Measurements from ENCODE around the gene IFNA1. TPM values are rescaled to one million over a fixed set of nuclear protein-coding genes. Genes with fewer than 3 reads are reported as not detected.
A peak's percentile ranks its signal among the peaks of the same experiment; 100 is the strongest.

Gene IFNA1
- total and polyA plus RNA-seq, 2 donors (not counting 1 experiment from before 2014, with no cell fraction given), result not detected

GRCh38 chr9:21452681-21453080 lies 12.4 kb downstream of the IFNA1 start:
- Histone ChIP-seq H3K9me3 (ENCODE audit: control insufficient read depth, insufficient read depth, low read depth, low read length) (no peaks in the 10 kb centered on the region), H3K27me3 (ENCODE audit: control insufficient read depth, insufficient read depth, low read length) (no peaks in the 10 kb centered on the region), H3K4me1 (ENCODE audit: control insufficient read depth, extremely low read depth, insufficient read depth, low read length) (no peaks in the 10 kb centered on the region), H3K79me2 (ENCODE audit: control insufficient read depth, insufficient read depth, low read length) (no peaks in the 10 kb centered on the region), H3K4me3 (replicated peaks in 1 of 4; ENCODE audit: control extremely low read depth in 1 of 4, insufficient read depth in 1 of 4, low read depth in 3 of 4, low read length in 4 of 4) (no peak overlapping the region), H3K4me2 (ENCODE audit: extremely low read depth, insufficient read depth, low read length) (no peak overlapping the region), H3K9ac (ENCODE audit: insufficient read depth, low read length) (no peak overlapping the region), H4K20me1 (ENCODE audit: control insufficient read depth, extremely low read depth, insufficient read depth, low read length) (no peaks in the 10 kb centered on the region), H3K36me3 (ENCODE audit: control insufficient read depth, insufficient read depth, low read length) (peaks cover 3% of the 10 kb centered on the region), H2AFZ (ENCODE audit: low read length) (no peak overlapping the region), H3K27ac (ENCODE audit: insufficient read depth, low read length) (no peak overlapping the region)
- DNase-seq (ENCODE audit: low read depth in 2 of 2), result no peak
- TF ChIP-seq EZH2 (IDR thresholded peaks at IDR 0.05; ENCODE audit: low read length, missing control alignments), result no peak
- no peak for TF ChIP-seq CTCF (conservative IDR thresholded peaks at IDR 0.05 in 1 of 2, IDR thresholded peaks at IDR 0.05 in 1 of 2; ENCODE audit: low read depth in 1 of 2, low read length in 2 of 2)

GRCh38 chr9:21454149-21454548 lies 13.9 kb downstream of the IFNA1 start:
- DNase-seq (ENCODE audit: low read depth in 2 of 2), result peak; percentile 43 to 71
- Histone ChIP-seq H3K9me3 (ENCODE audit: control insufficient read depth, insufficient read depth, low read depth, low read length) (no peaks in the 10 kb centered on the region), H3K9ac (ENCODE audit: insufficient read depth, low read length) (no peak overlapping the region), H4K20me1 (ENCODE audit: control insufficient read depth, extremely low read depth, insufficient read depth, low read length) (no peaks in the 10 kb centered on the region), H3K4me3 (replicated peaks in 1 of 4; ENCODE audit: control extremely low read depth in 1 of 4, insufficient read depth in 1 of 4, low read depth in 3 of 4, low read length in 4 of 4) (no peak overlapping the region), H3K36me3 (ENCODE audit: control insufficient read depth, insufficient read depth, low read length) (peaks cover 3% of the 10 kb centered on the region), H3K27me3 (ENCODE audit: control insufficient read depth, insufficient read depth, low read length) (no peaks in the 10 kb centered on the region), H2AFZ (ENCODE audit: low read length) (no peak overlapping the region), H3K79me2 (ENCODE audit: control insufficient read depth, insufficient read depth, low read length) (no peaks in the 10 kb centered on the region), H3K4me2 (ENCODE audit: extremely low read depth, insufficient read depth, low read length) (no peak overlapping the region), H3K4me1 (ENCODE audit: control insufficient read depth, extremely low read depth, insufficient read depth, low read length) (no peaks in the 10 kb centered on the region), H3K27ac (ENCODE audit: insufficient read depth, low read length) (no peak overlapping the region)
- TF ChIP-seq CTCF (conservative IDR thresholded peaks at IDR 0.05 in 1 of 2, IDR thresholded peaks at IDR 0.05 in 1 of 2; ENCODE audit: low read depth in 1 of 2, low read length in 2 of 2) (no peak), EZH2 (IDR thresholded peaks at IDR 0.05; ENCODE audit: low read length, missing control alignments) (no peak)

GRCh38 chr9:21455320-21455719 lies 15.1 kb downstream of the IFNA1 start:
- Histone ChIP-seq H3K79me2 (ENCODE audit: control insufficient read depth, insufficient read depth, low read length) (no peaks in the 10 kb centered on the region), H3K27me3 (ENCODE audit: control insufficient read depth, insufficient read depth, low read length) (no peaks in the 10 kb centered on the region), H3K9ac (ENCODE audit: insufficient read depth, low read length) (no peak overlapping the region), H2AFZ (ENCODE audit: low read length) (no peak overlapping the region), H3K4me1 (ENCODE audit: control insufficient read depth, extremely low read depth, insufficient read depth, low read length) (no peaks in the 10 kb centered on the region), H3K4me2 (ENCODE audit: extremely low read depth, insufficient read depth, low read length) (no peak overlapping the region), H3K36me3 (ENCODE audit: control insufficient read depth, insufficient read depth, low read length) (peaks cover 3% of the 10 kb centered on the region), H3K9me3 (ENCODE audit: control insufficient read depth, insufficient read depth, low read depth, low read length) (no peaks in the 10 kb centered on the region), H3K4me3 (replicated peaks in 1 of 4; ENCODE audit: control extremely low read depth in 1 of 4, insufficient read depth in 1 of 4, low read depth in 3 of 4, low read length in 4 of 4) (no peak overlapping the region), H4K20me1 (ENCODE audit: control insufficient read depth, extremely low read depth, insufficient read depth, low read length) (no peaks in the 10 kb centered on the region), H3K27ac (ENCODE audit: insufficient read depth, low read length) (no peak overlapping the region)
- peak in 1 of 2 donors; percentile 14 for DNase-seq (ENCODE audit: low read depth in 2 of 2)
- TF ChIP-seq CTCF (conservative IDR thresholded peaks at IDR 0.05 in 1 of 2, IDR thresholded peaks at IDR 0.05 in 1 of 2; ENCODE audit: low read depth in 1 of 2, low read length in 2 of 2) (peak; percentile 54 to 65), EZH2 (IDR thresholded peaks at IDR 0.05; ENCODE audit: low read length, missing control alignments) (no peak)

Data from fibroblast of lung (primary cell).